KG1 (cell line): ENCODE results near the gene UGT1A5.
"Not testable (repeated sequence)": the region's sequence is repeated elsewhere in the genome, so short reads cannot be mapped to it uniquely, and the experiment has no call there.

Source experiments
- DNase-seq: peaks from one replicate; lab custom pipeline; 2025; lab: John Stamatoyannopoulos, UW

The UGT1A5 gene

GRCh38 chr2:233746475-233747282 lies 34.0 kb downstream of the UGT1A5 start:
- DNase-seq: no peak

- no peak for DNase-seq
These were observed 34.5 kb downstream of the UGT1A5 start for GRCh38 chr2:233747283-233747544.

DNA sequence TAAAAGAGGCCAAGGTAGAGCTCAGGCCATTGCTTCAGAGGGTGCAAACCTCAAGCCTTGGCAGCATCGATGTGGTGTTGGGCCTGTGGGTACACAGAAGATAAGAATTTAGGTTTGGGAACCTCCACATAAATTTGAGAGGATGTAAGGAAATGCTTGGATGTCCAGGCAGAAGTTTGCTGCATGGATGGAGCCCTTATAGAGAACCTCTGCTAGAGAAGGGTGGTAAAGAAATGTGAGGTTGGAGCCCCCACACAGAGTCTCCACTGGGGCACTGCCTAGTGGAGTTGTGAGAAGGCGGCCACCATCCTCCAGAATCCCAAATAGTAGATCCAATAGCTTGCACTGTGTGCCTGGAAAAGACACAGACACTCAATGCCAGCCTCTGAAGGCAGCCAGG lies 38.0 kb downstream of the UGT1A5 start:
- not testable (repeated sequence) for DNase-seq

- DNase-seq: not testable (repeated sequence)
These were observed 38.7 kb downstream of the UGT1A5 start for GRCh38 chr2:233751212-233752009.

DNA sequence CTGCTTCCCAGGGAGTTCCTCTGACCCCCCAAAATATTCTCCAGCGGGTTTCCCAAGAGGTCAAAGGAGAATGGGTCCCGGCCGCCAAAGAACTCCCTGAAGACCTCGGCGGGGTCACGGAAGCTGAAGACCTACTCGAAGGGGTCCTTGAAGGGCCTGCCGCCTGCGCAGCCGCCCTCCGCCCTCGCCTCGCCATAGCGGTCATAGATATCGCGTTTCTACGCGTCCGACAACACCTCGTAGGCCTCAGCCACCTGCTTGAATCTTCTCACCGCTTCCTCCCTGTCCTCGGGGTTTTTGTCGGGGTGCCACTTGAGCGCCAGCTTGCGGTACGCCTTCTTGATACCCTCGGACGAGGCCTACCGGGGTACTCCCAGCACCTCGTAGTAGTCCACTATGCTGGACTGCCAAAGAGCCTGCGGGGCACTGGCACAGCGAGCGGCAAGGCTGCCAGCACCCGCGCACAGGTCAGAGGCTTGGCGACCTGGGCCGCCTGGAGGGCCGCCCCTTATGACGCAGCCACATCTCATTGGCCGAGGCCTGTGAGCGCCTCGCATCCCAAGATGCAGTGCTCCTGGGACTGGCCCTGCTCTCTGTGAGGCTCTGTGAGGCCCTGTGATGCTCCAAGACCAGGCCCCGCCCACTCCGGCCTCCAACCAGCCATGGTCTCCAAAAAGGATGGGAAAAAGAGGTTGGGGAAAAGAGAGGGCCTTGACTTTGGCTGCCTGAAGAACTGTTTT lies 42.3 kb downstream of the UGT1A5 start:
- no peak for DNase-seq

DNA sequence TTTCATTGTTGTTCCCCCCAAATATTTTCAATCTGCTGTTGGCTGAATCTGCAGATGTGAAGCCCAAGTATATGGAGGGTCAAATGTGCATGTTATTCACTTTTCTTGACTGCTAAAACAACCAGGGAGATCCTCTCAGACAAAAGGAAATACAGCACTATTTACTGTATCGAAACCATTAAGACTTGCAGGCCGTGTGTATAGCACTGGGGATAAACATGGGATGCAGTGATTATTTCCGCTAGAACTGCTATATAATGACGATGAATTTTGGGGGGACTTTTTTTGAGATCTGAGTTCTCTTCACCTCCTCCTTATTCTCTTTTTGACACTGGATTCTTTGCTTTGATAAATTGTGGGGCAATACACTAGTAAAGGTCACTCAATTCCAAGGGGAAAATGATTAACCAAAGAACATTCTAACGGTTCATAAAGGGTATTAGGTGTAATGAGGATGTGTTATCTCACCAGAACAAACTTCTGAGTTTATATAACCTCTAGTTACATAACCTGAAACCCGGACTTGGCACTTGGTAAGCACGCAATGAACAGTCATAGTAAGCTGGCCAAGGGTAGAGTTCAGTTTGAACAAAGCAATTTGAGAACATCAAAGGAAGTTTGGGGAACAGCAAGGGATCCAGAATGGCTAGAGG lies 43.8 kb downstream of the UGT1A5 start:
- DNase-seq: no peak

GRCh38 chr2:233758141-233758540 lies 45.4 kb downstream of the UGT1A5 start:
- no peak for DNase-seq

- no peak for DNase-seq
These were observed 46.1 kb downstream of the UGT1A5 start for GRCh38 chr2:233758849-233759248.

DNA sequence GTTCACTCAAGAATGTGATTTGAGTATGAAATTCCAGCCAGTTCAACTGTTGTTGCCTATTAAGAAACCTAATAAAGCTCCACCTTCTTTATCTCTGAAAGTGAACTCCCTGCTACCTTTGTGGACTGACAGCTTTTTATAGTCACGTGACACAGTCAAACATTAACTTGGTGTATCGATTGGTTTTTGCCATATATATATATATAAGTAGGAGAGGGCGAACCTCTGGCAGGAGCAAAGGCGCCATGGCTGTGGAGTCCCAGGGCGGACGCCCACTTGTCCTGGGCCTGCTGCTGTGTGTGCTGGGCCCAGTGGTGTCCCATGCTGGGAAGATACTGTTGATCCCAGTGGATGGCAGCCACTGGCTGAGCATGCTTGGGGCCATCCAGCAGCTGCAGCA lies 47.3 kb downstream of the UGT1A5 start, which contains the start of gene UGT1A1:
Gene UGT1A1 (plus strand): TSS at position 228 of the 400 bp plus-strand sequence. CDS start 18 bp downstream, at position 246.
- no peak for DNase-seq

- DNase-seq: no peak
These were observed 48.5 kb downstream of the UGT1A5 start for GRCh38 chr2:233761040-233761769.

- DNase-seq: no peak
These were observed 51.6 kb downstream of the UGT1A5 start for GRCh38 chr2:233764264-233764663.

- DNase-seq: no peak
These were observed 52.1 kb downstream of the UGT1A5 start for GRCh38 chr2:233764761-233765160.

DNA sequence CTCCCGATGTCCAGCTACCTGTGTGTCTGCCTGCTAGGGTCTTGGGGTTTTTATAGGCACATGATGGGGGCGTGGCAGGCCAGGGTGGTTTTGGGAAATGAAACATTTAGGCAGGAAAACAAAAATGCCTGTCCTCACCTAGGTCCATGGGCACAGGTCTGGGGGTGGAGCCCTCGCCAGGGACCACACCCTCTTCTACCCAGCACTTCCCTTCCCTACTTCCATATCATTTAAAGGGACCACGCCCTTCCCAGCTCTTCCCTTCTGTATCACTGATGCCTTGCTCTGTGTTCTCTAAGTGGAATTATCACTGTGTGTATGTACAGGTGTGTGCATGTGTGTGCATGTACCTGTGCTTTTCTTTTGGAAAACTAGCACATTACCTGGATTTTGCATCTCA lies 53.7 kb downstream of the UGT1A5 start:
- DNase-seq: no peak

- DNase-seq: no peak
These were observed 55.4 kb downstream of the UGT1A5 start for GRCh38 chr2:233768076-233768475.

- no peak for DNase-seq
These were observed 56.6 kb downstream of the UGT1A5 start for GRCh38 chr2:233769260-233769659.

- no peak for DNase-seq
These were observed 59.4 kb downstream of the UGT1A5 start for GRCh38 chr2:233772153-233772552.

- DNase-seq: no peak
These were observed 59.9 kb downstream of the UGT1A5 start for GRCh38 chr2:233772583-233772982.

DNA sequence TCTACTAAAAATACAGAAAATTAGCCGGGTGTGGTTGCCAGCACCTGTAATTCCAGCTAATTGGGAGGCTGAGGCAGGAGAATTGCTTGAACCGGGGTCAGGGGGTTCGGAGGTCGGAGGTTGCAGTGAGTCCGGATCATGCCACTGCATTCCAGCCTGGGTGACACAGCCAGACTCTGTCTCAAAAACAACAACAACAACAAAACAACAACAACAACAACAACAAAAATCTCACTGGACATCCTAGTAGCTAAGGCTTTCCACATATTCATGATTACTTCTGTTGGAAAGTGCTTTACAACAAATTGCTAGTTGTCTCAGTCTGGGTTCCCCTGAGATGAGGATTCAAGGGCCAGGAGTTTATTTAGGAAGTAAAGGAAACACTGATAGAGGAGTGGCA lies 61.1 kb downstream of the UGT1A5 start:
- no peak for DNase-seq

GRCh38 chr2:233775414-233775813 lies 62.7 kb downstream of the UGT1A5 start:
- no peak for DNase-seq

GRCh38 chr2:233778030-233778429 lies 65.3 kb downstream of the UGT1A5 start, which contains the start of gene MROH2A:
Gene MROH2A, plus strand, starts transcription at chr2:233778330. Its CDS starts 1,029 bp downstream, at chr2:233779359.
- no peak for DNase-seq

- DNase-seq: no peak
These were observed 67.0 kb downstream of the UGT1A5 start for GRCh38 chr2:233779722-233780121.
